ENCODE results near the gene SUPT5H.
"Not testable (repeated sequence)": the region's sequence is repeated elsewhere in the genome, so short reads cannot be mapped to it uniquely, and the experiment has no call there.

SUPT5H gene

GRCh38 chr19:39469036-39469435 is 23.7 kb downstream of the SUPT5H start:
- DNase-seq, result no peak

GRCh38 chr19:39469567-39469966 is 24.2 kb downstream of the SUPT5H start:
- no peak for DNase-seq

GRCh38 chr19:39470724-39471339 is 25.4 kb downstream of the SUPT5H start:
- DNase-seq, result no peak

GRCh38 chr19:39471756-39472536 is 26.6 kb downstream of the SUPT5H start:
- no peak for DNase-seq

GRCh38 chr19:39472746-39473442 is 27.5 kb downstream of the SUPT5H start:
- DNase-seq, result no peak

- no peak for DNase-seq
These were observed 28.1 kb downstream of the SUPT5H start for GRCh38 chr19:39473443-39473960.

GRCh38 chr19:39474139-39474620 is 28.8 kb downstream of the SUPT5H start:
- peak; percentile 32 to 34 for DNase-seq

- DNase-seq, result no peak
These were observed 30.4 kb downstream of the SUPT5H start for GRCh38 chr19:39475748-39476147.

- not testable (repeated sequence) for DNase-seq
These were observed 34.0 kb downstream of the SUPT5H start for GRCh38 chr19:39479319-39479801.

DNA sequence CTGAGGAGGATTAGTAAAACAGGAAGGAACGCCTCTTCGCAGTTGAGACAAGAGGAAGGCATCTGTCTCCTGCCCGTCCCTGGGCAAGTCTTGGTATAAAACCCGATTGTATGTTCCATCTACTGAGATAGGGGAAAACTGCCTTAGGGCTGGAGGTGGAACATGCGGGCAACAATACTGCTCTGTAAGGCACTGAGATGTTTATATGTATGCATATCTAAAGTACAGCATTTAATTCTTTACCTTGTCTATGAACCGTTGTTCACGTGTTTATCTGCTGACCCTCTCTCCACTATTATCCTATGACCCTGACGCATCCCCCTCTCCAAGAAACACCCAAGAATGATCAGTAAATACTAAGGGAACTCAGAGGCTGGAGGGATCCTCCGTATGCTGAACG is 34.5 kb downstream of the SUPT5H start:
- peak; percentile 7 to 10 for DNase-seq

- peak; percentile 92 to 95 for DNase-seq
These were observed 35.2 kb downstream of the SUPT5H start, which contains the start of gene TIMM50 for GRCh38 chr19:39480337-39481228. TIMM50 (plus strand) TSS chr19:39480838; CDS start chr19:39480854, 16 bp downstream.

DNA sequence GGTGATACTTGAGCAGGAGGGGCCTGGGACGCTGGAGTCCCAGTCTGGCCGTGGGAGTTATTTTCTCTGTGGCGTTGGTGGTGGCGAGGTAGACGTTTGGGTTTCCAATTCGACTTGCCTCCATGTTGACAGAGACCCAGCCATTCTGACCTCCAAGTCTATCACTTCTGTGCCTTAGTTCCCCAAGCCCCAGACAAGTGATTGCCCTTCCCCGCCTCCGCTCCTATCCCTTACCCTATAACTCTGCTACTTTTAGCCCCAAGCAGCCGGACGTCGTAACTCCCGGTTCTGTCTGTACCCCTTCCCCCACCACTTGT is 35.8 kb downstream of the SUPT5H start:
- DNase-seq, result no peak

DNA sequence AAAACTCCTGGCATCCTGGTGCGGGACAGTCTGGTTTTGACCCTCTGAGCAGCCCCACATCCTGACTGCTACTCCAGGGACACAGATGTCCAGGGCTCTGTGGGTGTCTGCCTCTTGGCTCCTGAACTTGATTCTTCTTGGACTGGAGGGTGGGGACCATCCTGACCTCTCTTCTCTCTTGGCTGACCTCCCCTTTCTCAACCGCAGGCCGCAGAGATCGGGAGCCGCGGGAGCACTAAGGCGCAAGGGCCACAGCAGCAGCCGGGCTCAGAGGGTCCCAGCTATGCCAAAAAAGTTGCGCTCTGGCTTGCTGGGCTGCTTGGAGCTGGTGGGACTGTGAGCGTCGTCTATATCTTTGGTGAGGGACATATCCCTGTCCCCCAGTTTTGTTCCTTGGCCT is 36.3 kb downstream of the SUPT5H start:
- DNase-seq, result no peak

- no peak for DNase-seq
These were observed 37.8 kb downstream of the SUPT5H start for GRCh38 chr19:39483141-39483540.

DNA sequence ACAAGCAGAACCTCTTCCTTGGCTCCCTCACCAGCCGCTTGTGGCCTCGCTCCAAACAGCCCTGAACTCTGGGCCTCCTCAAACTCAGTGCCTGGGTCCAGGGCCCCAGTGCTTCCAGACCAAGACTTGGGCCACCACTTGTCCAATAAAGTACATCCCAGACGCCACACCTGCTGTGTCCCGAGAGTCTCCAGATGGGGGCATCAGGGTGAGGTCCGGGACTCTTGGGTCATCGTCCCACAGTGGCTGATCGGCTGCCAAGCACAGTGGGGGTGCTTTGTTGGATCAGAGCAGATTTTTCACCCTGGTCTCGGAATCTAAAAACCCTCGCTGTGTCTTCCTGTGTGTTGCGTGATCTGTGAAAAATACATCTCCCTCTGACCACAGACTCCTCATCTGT is 44.4 kb downstream of the SUPT5H start:
- DNase-seq, result no peak

GRCh38 chr19:39492225-39492624 is 46.8 kb downstream of the SUPT5H start:
- DNase-seq, result no peak

DNA sequence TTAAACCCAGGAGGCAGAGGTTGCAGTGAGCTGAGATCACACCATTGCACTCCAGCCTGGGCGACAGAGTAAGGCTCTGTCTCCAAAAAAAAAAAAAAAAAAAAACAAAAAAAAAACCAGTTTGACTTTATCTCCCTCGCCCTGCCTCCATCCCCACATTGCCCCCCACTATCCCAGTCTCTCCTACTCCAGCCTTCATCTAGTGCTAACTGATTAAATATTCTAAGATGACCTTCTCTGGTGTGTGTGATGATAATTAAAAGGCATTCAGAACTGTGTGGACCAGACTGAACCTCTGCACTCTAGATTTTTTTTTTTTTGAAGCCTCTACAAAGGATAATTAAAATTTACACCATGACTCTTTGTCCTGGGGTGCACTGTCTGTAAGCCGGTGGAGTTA is 47.4 kb downstream of the SUPT5H start:
- no peak for DNase-seq

DNA sequence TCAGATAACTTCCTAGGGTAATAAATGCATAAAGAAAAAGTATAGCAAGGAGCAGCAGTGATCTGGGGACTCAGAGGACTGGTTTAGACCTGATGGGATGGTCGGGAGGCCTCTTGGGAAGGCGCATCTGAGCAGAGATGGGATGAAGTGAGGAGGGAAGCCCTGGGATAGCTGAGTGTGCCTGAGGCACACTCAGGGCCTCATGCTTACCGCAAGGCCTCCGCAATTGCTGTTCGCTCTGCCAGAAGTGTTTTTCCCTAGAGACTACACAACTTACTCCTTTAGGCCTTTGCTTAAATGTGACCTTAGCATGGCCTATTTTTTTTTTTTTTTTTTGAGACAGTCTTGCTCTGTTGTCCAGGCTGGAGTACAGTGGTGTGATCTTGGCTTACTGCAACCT is 49.3 kb downstream of the SUPT5H start:
- no peak for DNase-seq

DNA sequence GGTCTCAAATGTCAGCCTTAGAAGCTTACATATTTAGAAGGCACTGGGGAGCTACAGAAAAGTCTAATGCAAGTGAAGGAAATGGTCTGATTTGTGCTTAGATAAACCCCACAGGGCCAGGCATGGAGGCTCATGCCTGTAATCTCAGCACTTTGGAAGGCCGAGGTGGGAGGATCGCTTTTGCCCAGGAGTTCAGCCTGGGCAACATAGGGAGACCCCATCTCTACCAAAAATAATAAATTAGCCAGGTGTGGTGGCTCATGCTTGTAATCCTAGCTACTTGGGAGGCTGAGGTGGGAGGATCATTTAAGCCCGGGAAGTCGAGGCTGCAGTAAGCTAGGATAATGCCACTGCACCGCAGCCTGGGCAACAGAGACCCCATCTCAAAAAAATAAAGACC is 50.7 kb downstream of the SUPT5H start:
- DNase-seq, result no peak

- DNase-seq, result no peak
These were observed 52.3 kb downstream of the SUPT5H start for GRCh38 chr19:39497701-39497995.

DNA sequence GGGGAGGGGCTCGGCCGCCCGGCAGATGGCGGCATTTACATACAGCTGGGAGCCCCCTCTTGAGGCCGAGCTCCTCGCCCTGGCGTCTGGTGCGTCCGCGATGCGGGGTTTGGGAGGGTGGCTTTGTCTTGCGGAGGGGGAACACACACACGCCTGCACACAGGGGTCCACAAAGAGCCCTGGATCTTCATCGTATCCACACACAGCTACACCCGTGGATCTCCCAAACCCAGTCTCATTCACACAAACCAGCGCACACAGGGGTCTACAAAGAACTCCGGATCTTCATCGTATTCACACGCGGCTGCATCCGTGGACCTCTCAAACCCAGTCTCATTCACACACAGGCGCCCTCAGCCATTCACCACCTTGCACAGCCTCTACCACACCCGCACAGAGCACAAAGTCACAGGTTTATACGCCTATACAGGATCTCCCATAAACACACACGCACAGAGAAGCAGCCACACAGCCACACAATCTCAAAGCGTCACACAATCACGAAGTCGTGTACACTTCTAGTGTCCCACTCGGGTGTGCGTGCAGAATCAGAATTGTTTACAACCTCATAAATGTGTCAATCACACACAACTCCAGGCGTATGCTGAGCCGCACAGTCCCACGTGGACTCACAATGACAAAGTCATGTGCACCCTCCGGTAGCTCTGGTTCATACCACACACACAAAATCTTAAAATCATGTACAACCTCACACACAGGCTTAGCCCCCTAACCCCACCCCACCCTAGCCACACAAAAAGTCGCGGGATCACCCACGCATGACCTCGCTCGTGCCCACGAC is 52.8 kb downstream of the SUPT5H start:
- peak; percentile 49 to 61 for DNase-seq

All from Kasumi-1 (cell line).